HG02623 (cell line): ENCODE data around the gene EPB41L3.
"Not testable (repeated sequence)": the region's sequence is repeated elsewhere in the genome, so short reads cannot be mapped to it uniquely, and the experiment has no call there.

ENCODE experiments used
- ATAC-seq: cut with Tn5 transposase; IDR thresholded peaks from one replicate; pipeline ENCODE4 v1.9.1; 2021; ENCODE audit warnings: moderate library complexity; ENCODE audit not compliant: unreplicated experiment

Gene EPB41L3

GRCh38 chr18:5532066-5532465 lies 11.7 kb downstream of the EPB41L3 start:
- no peak for ATAC-seq

- ATAC-seq, result no peak
Observed at GRCh38 chr18:5530629-5531178, 13.1 kb downstream of the EPB41L3 start.

- ATAC-seq, result no peak
Observed at GRCh38 chr18:5529471-5529870, 14.3 kb downstream of the EPB41L3 start.

GRCh38 chr18:5527603-5528002 lies 16.2 kb downstream of the EPB41L3 start:
- no peak for ATAC-seq

GRCh38 chr18:5524660-5525059 lies 19.1 kb downstream of the EPB41L3 start:
- no peak for ATAC-seq

GRCh38 chr18:5521000-5521399 lies 22.8 kb downstream of the EPB41L3 start:
- no peak for ATAC-seq

- no peak for ATAC-seq
Observed at GRCh38 chr18:5520464-5520863, 23.3 kb downstream of the EPB41L3 start.

- ATAC-seq, result no peak
Observed at GRCh38 chr18:5519448-5520298, 24.1 kb downstream of the EPB41L3 start.

GRCh38 chr18:5518899-5519371 lies 24.9 kb downstream of the EPB41L3 start:
- no peak for ATAC-seq

GRCh38 chr18:5518179-5518770 lies 25.5 kb downstream of the EPB41L3 start:
- ATAC-seq, result no peak

GRCh38 chr18:5516841-5517240 lies 27.0 kb downstream of the EPB41L3 start:
- no peak for ATAC-seq

- no peak for ATAC-seq
Observed at GRCh38 chr18:5515011-5515784, 28.6 kb downstream of the EPB41L3 start.

- no peak for ATAC-seq
Observed at GRCh38 chr18:5513947-5514346, 29.9 kb downstream of the EPB41L3 start.

- ATAC-seq, result no peak
Observed at GRCh38 chr18:5512176-5512575, 31.6 kb downstream of the EPB41L3 start.

- not testable (repeated sequence) for ATAC-seq
Observed at GRCh38 chr18:5511541-5511940, 32.3 kb downstream of the EPB41L3 start.

- no peak for ATAC-seq
Observed at GRCh38 chr18:5510135-5510846, 33.5 kb downstream of the EPB41L3 start.

GRCh38 chr18:5508821-5509220 lies 35.0 kb downstream of the EPB41L3 start:
- no peak for ATAC-seq

GRCh38 chr18:5507756-5508155 lies 36.0 kb downstream of the EPB41L3 start:
- ATAC-seq, result no peak

GRCh38 chr18:5506174-5506573 lies 37.6 kb downstream of the EPB41L3 start:
- ATAC-seq, result no peak

GRCh38 chr18:5503740-5504139 lies 40.1 kb downstream of the EPB41L3 start:
- ATAC-seq, result no peak
